ENCODE measurements around the gene LZTFL1.

Gene LZTFL1

GRCh38 chr3:45884368-45885201 is 42.7 kb upstream of the LZTFL1 start:
- TF ChIP-seq ZFX (IDR thresholded peaks at IDR 0.05) (no peak), CTCF (conservative IDR thresholded peaks at IDR 0.05) (no peak)
- no peak overlapping the region for H3K27ac ChIP-seq

GRCh38 chr3:45881078-45882022 is 39.4 kb upstream of the LZTFL1 start:
- TF ChIP-seq CTCF (conservative IDR thresholded peaks at IDR 0.05) (no peak), ZFX (IDR thresholded peaks at IDR 0.05) (no peak)

GRCh38 chr3:45880725-45881077 is 38.8 kb upstream of the LZTFL1 start:
- H3K27ac ChIP-seq: no peak overlapping the region
- TF ChIP-seq ZFX (IDR thresholded peaks at IDR 0.05) (no peak), CTCF (conservative IDR thresholded peaks at IDR 0.05) (no peak)

More at GRCh38 chr3:45881078-45882022, 39.4 kb upstream of the LZTFL1 start:
- H3K27ac ChIP-seq: no peak overlapping the region

GRCh38 chr3:45878124-45878523 is 36.2 kb upstream of the LZTFL1 start:
- TF ChIP-seq CTCF (conservative IDR thresholded peaks at IDR 0.05) (no peak), ZFX (IDR thresholded peaks at IDR 0.05) (no peak)
- no peak overlapping the region for H3K27ac ChIP-seq

- TF ChIP-seq ZFX (IDR thresholded peaks at IDR 0.05): no peak
- no peak for TF ChIP-seq CTCF (conservative IDR thresholded peaks at IDR 0.05)
- no peak overlapping the region for H3K27ac ChIP-seq
These were observed 32.9 kb upstream of the LZTFL1 start for GRCh38 chr3:45874677-45875346.

- H3K27ac ChIP-seq: no peak overlapping the region
- TF ChIP-seq CTCF (conservative IDR thresholded peaks at IDR 0.05) (no peak), ZFX (IDR thresholded peaks at IDR 0.05) (no peak)
These were observed 31.7 kb upstream of the LZTFL1 start for GRCh38 chr3:45873638-45874037.
